Endothelial cell (in vitro differentiated cells): ENCODE measurements around the gene GALNT7. TPM values are rescaled to one million over a fixed set of nuclear protein-coding genes. Genes with fewer than 3 reads are reported as not detected.

Experiments
- DNase-seq: peaks from one replicate; pipeline ENCODE4 v3.0.0; 2021; ENCODE audit warnings: low spot score
- H3K27ac Mint-ChIP-seq: one replicate; pipeline ENCODE4 v1.8.0; 2021; ENCODE audit warnings: mixed read lengths, inconsistent platforms; ENCODE audit not compliant: unreplicated experiment
- H3K27me3 Mint-ChIP-seq: one replicate; pipeline ENCODE4 v1.8.0; 2021; ENCODE audit warnings: mild to moderate bottlenecking, moderate library complexity, mixed read lengths, inconsistent platforms; ENCODE audit not compliant: unreplicated experiment
- H3K36me3 Mint-ChIP-seq: one replicate; pipeline ENCODE4 v1.8.0; 2021; ENCODE audit warnings: mild to moderate bottlenecking, low read depth, mixed read lengths, inconsistent platforms; ENCODE audit not compliant: unreplicated experiment
- H3K4me1 Mint-ChIP-seq: one replicate; pipeline ENCODE4 v1.8.0; 2021; ENCODE audit warnings: mild to moderate bottlenecking, mixed read lengths, inconsistent platforms; ENCODE audit not compliant: unreplicated experiment
- H3K4me3 Mint-ChIP-seq: one replicate; pipeline ENCODE4 v1.8.0; 2021; ENCODE audit warnings: mild to moderate bottlenecking, mixed read lengths, inconsistent platforms; ENCODE audit not compliant: unreplicated experiment
- H3K9me3 Mint-ChIP-seq: one replicate; pipeline ENCODE4 v1.8.0; 2021; ENCODE audit warnings: mixed read lengths, inconsistent platforms; ENCODE audit not compliant: unreplicated experiment
- CTCF ChIP-seq: fragments of 200-600 bp; sonication (generic); IDR thresholded peaks from one replicate; pipeline ENCODE4 v1.5.0; 2021; ENCODE audit warnings: antibody characterized with exemption; ENCODE audit not compliant: unreplicated experiment
- total RNA-seq: library from RNA; stranded (reverse); fragmentation: NEBNext Ultra II Directional; extraction: Animal tissue kit (Norgen Biotek cat#: 25700); gene quantifications from one replicate; pipeline ENCODE4 v1.2.1, GENCODE V29; 2021; ENCODE audit not compliant: unreplicated experiment

GALNT7 gene
- total RNA-seq, 1 donor from 2014 or later, result 80.9 TPM

- Mint-ChIP-seq H3K36me3 (peaks cover 24% of the 10 kb centered on the region), H3K27me3 (peaks cover 20% of the 10 kb centered on the region), H3K4me1 (peaks cover 31% of the 10 kb centered on the region), H3K4me3 (peak overlapping the region; percentile 99), H3K9me3 (no peaks in the 10 kb centered on the region), H3K27ac (peak overlapping the region; percentile 85)
- no peak for DNase-seq
- no peak for TF ChIP-seq CTCF
Observed at GRCh38 chr4:173332963-173333657, 164.5 kb downstream of the GALNT7 start.

- peaks cover 32% of the 10 kb centered on the region for H3K4me1 Mint-ChIP-seq
- DNase-seq, result peak; percentile 46
- peaks cover 20% of the 10 kb centered on the region for H3K27me3 Mint-ChIP-seq
- no peak for TF ChIP-seq CTCF
- peaks cover 24% of the 10 kb centered on the region for H3K36me3 Mint-ChIP-seq
- H3K27ac Mint-ChIP-seq, result peak overlapping the region; percentile 99
- no peaks in the 10 kb centered on the region for H3K9me3 Mint-ChIP-seq
- peak overlapping the region; percentile 99 for H3K4me3 Mint-ChIP-seq
Observed at GRCh38 chr4:173333658-173334084, 165.1 kb downstream of the GALNT7 start.

GRCh38 chr4:173334085-173334890, 165.7 kb downstream of the GALNT7 start, which contains the start of gene HMGB2:
Gene HMGB2 (minus strand): TSS chr4:173334358. CDS start chr4:173333649, 709 bp downstream.
- TF ChIP-seq CTCF, result no peak
- peak; percentile 99 for DNase-seq
- Mint-ChIP-seq H3K4me3 (peak within 1 kb of the TSS; percentile 99), H3K27me3 (peaks cover 20% of the 10 kb centered on the region), H3K27ac (peak within 1 kb of the TSS; percentile 99), H3K9me3 (no peaks in the 10 kb centered on the region), H3K4me1 (peaks cover 32% of the 10 kb centered on the region), H3K36me3 (peaks cover 21% of the 10 kb centered on the region)

GRCh38 chr4:173334891-173335752, 166.5 kb downstream of the GALNT7 start:
- H3K27me3 Mint-ChIP-seq, result peaks cover 20% of the 10 kb centered on the region
- no peak for TF ChIP-seq CTCF
- peak; percentile 76 for DNase-seq
- peak overlapping the region; percentile 99 for H3K27ac Mint-ChIP-seq
- peaks cover 18% of the 10 kb centered on the region for H3K36me3 Mint-ChIP-seq
- H3K9me3 Mint-ChIP-seq, result no peaks in the 10 kb centered on the region
- peaks cover 33% of the 10 kb centered on the region for H3K4me1 Mint-ChIP-seq
- peak overlapping the region; percentile 99 for H3K4me3 Mint-ChIP-seq
